HFFc6 (cell line): ENCODE results near the gene PGM2. TPM values are rescaled to one million over a fixed set of nuclear protein-coding genes. Genes with fewer than 3 reads are reported as not detected.

Experiments used
- DNase-seq: peaks from one replicate; pipeline ENCODE4 v3.0.0-alpha.2; 2018
- H3K27ac Mint-ChIP-seq: 2 replicates; pipeline ENCODE4 v1.8.0; 2020; ENCODE audit warnings: mild to moderate bottlenecking, mixed read lengths
- H3K27me3 Mint-ChIP-seq: 2 replicates; pipeline ENCODE4 v1.8.0; 2021; ENCODE audit warnings: mild to moderate bottlenecking, moderate library complexity, mixed read lengths; ENCODE audit not compliant: insufficient read depth
- H3K36me3 Mint-ChIP-seq: 2 replicates; pipeline ENCODE4 v1.8.0; 2021; ENCODE audit warnings: low read depth, mixed read lengths
- H3K4me1 Mint-ChIP-seq: 2 replicates; pipeline ENCODE4 v1.8.0; 2020; ENCODE audit warnings: low read depth, mixed read lengths
- H3K4me3 Mint-ChIP-seq: 2 replicates; pipeline ENCODE4 v1.8.0; 2020; ENCODE audit warnings: mild to moderate bottlenecking, moderate library complexity, mixed read lengths
- H3K9me3 Mint-ChIP-seq: 2 replicates; pipeline ENCODE4 v1.8.0; 2020; ENCODE audit warnings: mild to moderate bottlenecking, mixed read lengths
- total RNA-seq, 6 experiments: library from RNA; stranded (reverse); fragmentation: NEBNext Ultra II Directional; extraction: Animal tissue kit (Norgen Biotek cat#: 25700); gene quantifications; 2 replicates in 1 of 6; 3 replicates in 5 of 6; pipeline ENCODE4 v1.2.3, GENCODE V29; 2021
- TF ChIP-seq, protein P1 (sequence below): fragments of 200-600 bp; sonication (generic); IDR thresholded peaks from 2 replicates; pipeline ENCODE4 v1.5.0; 2021; ENCODE audit warnings: antibody characterized with exemption, mild to moderate bottlenecking

PGM2 gene
- total RNA-seq, 6 experiments from 2014 or later, result 38.8 to 47.0 (median 45.0) TPM

DNA sequence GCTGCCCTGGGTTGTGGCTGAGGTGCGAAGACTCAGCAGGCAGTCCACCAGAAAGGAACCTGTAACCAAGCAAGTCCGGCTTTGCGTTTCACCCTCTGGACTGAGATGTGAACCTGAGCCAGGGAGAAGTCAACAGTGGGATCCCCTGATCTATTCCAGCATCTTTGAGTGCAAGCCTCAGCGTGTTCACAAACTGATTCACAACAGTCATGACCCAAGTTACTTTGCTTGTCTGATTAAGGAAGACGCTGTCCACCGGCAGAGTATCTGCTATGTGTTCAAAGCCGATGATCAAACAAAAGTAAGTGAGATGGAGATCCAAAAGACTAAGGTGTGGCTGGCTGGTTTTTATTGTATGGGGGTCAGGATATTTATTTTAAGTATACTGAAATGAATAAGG lies 75.7 kb downstream of the PGM2 start:
- no peak overlapping the region for H3K27ac Mint-ChIP-seq
- H3K4me1 Mint-ChIP-seq, result no peaks in the 10 kb centered on the region
- TF ChIP-seq, protein P1, sequence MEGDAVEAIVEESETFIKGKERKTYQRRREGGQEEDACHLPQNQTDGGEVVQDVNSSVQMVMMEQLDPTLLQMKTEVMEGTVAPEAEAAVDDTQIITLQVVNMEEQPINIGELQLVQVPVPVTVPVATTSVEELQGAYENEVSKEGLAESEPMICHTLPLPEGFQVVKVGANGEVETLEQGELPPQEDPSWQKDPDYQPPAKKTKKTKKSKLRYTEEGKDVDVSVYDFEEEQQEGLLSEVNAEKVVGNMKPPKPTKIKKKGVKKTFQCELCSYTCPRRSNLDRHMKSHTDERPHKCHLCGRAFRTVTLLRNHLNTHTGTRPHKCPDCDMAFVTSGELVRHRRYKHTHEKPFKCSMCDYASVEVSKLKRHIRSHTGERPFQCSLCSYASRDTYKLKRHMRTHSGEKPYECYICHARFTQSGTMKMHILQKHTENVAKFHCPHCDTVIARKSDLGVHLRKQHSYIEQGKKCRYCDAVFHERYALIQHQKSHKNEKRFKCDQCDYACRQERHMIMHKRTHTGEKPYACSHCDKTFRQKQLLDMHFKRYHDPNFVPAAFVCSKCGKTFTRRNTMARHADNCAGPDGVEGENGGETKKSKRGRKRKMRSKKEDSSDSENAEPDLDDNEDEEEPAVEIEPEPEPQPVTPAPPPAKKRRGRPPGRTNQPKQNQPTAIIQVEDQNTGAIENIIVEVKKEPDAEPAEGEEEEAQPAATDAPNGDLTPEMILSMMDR, result no peak
- H3K4me3 Mint-ChIP-seq, result no peak overlapping the region
- peaks cover 23% of the 10 kb centered on the region for H3K27me3 Mint-ChIP-seq
- H3K36me3 Mint-ChIP-seq, result no peaks in the 10 kb centered on the region
- no peak for DNase-seq
- no peaks in the 10 kb centered on the region for H3K9me3 Mint-ChIP-seq

DNA sequence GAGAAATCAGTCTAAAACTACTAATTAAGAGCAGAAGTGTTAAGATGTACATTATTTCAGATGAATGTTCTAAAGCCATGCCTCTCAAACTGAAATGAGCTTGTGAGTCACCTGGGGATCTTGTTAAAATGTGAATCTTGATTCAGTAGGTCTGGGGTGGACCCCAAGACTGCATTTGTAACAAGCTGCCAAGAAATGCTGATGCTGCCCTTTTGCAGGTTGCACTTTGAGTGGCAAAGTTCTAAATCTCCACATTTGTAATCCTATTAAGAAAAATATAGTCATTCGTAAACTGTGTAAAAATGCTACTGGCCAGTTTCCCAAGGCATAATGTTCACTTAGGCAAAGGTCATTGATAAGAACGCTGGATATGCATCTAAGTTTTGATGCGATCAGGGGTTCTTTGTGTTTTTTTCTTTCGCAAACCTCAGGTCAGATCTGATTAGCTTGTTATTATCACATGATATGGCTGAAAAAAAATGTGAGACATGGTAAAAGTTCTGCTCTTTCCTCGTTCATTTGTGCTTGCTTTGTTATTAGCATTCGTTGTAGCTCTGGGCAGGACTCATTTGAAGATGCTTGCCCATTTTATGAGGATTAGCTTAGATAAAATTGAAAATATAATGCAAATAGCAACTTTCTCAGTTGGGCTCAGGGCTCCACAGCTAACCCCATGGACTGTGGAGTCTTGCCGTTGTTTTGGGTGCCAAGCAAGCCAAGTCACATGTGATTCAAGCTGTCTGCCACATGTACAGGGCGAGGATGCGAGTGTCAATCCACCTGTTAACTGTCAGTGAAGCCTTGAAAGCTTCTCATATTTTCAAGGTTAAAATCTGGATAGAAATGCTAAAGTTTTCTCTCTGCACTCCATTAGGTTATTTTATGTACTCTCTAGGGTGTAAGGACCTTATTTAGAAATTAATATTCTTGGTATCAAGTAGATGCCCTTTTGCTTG lies 76.5 kb downstream of the PGM2 start:
- peaks cover 23% of the 10 kb centered on the region for H3K27me3 Mint-ChIP-seq
- no peaks in the 10 kb centered on the region for H3K4me1 Mint-ChIP-seq
- H3K36me3 Mint-ChIP-seq, result no peaks in the 10 kb centered on the region
- H3K4me3 Mint-ChIP-seq, result no peak overlapping the region
- TF ChIP-seq, protein P1, result no peak
- no peak for DNase-seq
- H3K9me3 Mint-ChIP-seq, result no peaks in the 10 kb centered on the region
- no peak overlapping the region for H3K27ac Mint-ChIP-seq

DNA sequence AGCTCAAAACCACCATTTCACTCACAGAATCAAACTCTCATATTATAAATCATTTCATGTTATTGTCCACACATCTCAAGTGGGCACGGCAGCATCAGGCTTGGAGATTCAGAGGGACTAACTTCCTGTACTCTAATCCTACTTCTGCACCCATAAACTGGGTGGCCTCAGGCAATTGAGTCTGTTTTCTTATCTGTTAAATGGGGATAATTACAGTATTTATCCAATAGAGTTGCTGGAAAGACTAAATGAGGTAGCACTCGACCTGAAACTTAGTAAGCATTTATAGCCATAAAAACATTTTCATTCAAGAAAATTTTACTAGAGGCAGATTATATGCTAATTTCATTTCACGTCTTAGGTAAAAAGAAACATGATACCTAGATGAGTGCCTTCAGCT lies 77.4 kb downstream of the PGM2 start:
- no peak overlapping the region for H3K4me3 Mint-ChIP-seq
- peaks cover 18% of the 10 kb centered on the region for H3K27me3 Mint-ChIP-seq
- no peaks in the 10 kb centered on the region for H3K36me3 Mint-ChIP-seq
- H3K27ac Mint-ChIP-seq, result no peak overlapping the region
- TF ChIP-seq, protein P1, result no peak
- H3K9me3 Mint-ChIP-seq, result no peaks in the 10 kb centered on the region
- DNase-seq, result no peak
- peaks cover 7% of the 10 kb centered on the region for H3K4me1 Mint-ChIP-seq

DNA sequence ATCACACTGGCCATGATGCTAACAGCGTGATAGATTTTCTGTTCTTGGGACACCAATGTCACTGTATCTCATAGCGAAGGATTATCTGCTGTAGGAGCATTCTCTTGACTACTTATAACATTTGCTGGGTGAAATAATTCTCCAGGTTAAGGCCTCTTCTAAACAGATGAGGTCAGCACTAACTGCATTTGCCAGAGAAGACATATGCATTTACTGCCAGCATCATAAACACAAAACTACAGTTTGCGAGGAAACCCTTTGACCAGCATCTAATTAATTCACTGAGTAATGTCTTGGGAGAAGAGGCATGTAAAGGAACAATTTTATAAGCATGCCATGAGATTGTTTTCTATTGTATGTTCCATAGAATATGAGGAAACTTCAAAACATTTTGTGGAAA lies 78.3 kb downstream of the PGM2 start:
- no peak for DNase-seq
- H3K4me3 Mint-ChIP-seq, result no peak overlapping the region
- H3K27me3 Mint-ChIP-seq, result peaks cover 16% of the 10 kb centered on the region
- TF ChIP-seq, protein P1, result no peak
- H3K36me3 Mint-ChIP-seq, result no peaks in the 10 kb centered on the region
- no peaks in the 10 kb centered on the region for H3K9me3 Mint-ChIP-seq
- H3K27ac Mint-ChIP-seq, result no peak overlapping the region
- H3K4me1 Mint-ChIP-seq, result peaks cover 13% of the 10 kb centered on the region

DNA sequence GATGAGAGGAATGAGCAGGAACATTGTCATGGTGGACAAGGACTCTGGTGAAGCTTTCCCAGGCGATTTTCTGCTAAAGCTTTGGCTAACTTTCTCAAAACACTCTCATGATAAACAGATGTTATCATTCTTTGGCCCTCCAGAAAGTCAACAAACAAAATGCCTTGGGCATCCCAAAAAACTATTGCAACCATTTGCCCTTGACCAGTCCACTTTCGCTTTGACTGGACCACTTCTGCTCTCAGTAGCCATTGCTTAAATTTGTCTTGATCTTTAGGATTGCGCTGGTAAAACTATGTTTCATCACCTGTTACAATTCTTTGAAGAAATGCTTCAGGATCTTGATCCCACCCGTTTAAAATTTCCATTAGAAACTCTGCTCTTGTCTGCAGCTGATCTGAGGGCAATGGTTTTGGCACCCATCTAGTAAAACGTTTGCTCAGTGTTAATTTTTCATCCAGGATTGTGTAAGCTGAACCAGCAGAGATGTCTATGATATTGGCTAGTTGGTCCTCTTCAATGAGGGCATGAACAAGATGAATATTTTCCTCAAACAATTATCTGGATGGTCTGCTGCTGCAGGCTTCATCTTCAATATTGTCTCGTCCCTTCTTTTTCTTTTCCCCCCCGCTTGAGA lies 79.2 kb downstream of the PGM2 start:
- Mint-ChIP-seq H3K27me3 (peaks cover 11% of the 10 kb centered on the region), H3K36me3 (no peaks in the 10 kb centered on the region), H3K4me1 (peaks cover 13% of the 10 kb centered on the region), H3K4me3 (no peak overlapping the region), H3K9me3 (no peaks in the 10 kb centered on the region), H3K27ac (no peak overlapping the region)
- no peak for DNase-seq
- TF ChIP-seq, protein P1, result no peak
